ENCODE measurements around the gene SCD5. TPM values are rescaled to one million over a fixed set of nuclear protein-coding genes. Genes with fewer than 3 reads are reported as not detected.

SCD5 gene
- total and polyA plus RNA-seq, 2 of the 8 experiments (the other 6 are each of a cell fraction or from before 2014, with no cell fraction given), result 0.92 to 1.2 TPM

DNA sequence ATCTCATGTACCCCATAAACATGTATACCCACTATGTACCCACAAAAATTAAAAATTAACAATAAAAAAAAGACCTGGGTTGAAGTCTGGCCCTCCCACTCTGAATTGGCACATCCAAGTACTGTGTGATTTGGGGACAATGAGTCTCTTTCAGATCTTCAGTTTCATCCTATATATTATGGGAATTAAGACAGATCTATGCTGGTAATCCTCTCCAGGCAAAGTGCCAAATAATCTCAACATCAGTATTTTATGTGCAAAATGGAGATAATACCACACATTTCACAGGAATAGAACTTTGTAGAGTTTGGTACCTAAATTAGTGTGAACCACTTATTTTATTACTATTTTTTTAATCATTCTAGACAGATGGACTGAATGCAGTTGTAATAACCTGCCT is 11.0 kb upstream of the SCD5 start:
- Histone ChIP-seq H2AK5ac (ENCODE audit: low read depth, low read length) (no peak overlapping the region), H3K9me3 (ENCODE audit: insufficient read depth in 2 of 2, low read depth in 1 of 2, low read length in 1 of 2) (no peaks in the 10 kb centered on the region; a peak in 1 of 4 replicates), H4K20me1 (replicated peaks in 1 of 2; ENCODE audit: control insufficient read depth in 1 of 2, insufficient read depth in 2 of 2, low read length in 2 of 2) (peaks cover 1 to 2% of the 10 kb centered on the region in 2 experiments), H3K23me2 (ENCODE audit: low read depth, low read length) (no peaks in the 10 kb centered on the region), H3K27me3 (replicated peaks in 1 of 4; ENCODE audit: control insufficient read depth in 3 of 4, extremely low read depth in 1 of 4, insufficient read depth in 3 of 4, low read length in 3 of 4) (peaks cover 17 to 55% (median 50%) of the 10 kb centered on the region in 4 experiments), H2BK15ac (ENCODE audit: low read length) (no peak overlapping the region), H4K8ac (ENCODE audit: extremely low read depth, insufficient read depth, low read length) (no peak overlapping the region), H3K56ac (replicated peaks; ENCODE audit: insufficient read length, low read depth, low read length) (no peak overlapping the region), H3K23ac (ENCODE audit: insufficient read length) (no peak overlapping the region), H2BK120ac (replicated peaks; ENCODE audit: low read depth, low read length) (no peak overlapping the region), H3K4me2 (ENCODE audit: insufficient read depth in 1 of 2, low read depth in 2 of 2, low read length in 2 of 2) (no peak overlapping the region), H4K91ac (replicated peaks; ENCODE audit: insufficient read length, low read length) (no peak overlapping the region), H3K18ac (ENCODE audit: extremely low read depth, low read length) (no peak overlapping the region), H2BK20ac (ENCODE audit: low read length) (no peak overlapping the region), H2AFZ (ENCODE audit: low read length) (no peak overlapping the region), H3K4ac (replicated peaks; ENCODE audit: insufficient read length, low read depth, low read length) (no peak overlapping the region), H3K36me3 (ENCODE audit: control insufficient read depth in 2 of 4, insufficient read depth in 4 of 4, low read length in 3 of 4) (no peaks in the 10 kb centered on the region), H3K9ac (replicated peaks in 1 of 4; ENCODE audit: extremely low read depth in 1 of 4, low read depth in 3 of 4, low read length in 3 of 4) (no peak overlapping the region), H2BK12ac (ENCODE audit: low read depth, low read length) (no peak overlapping the region), H3K79me2 (ENCODE audit: control insufficient read depth in 1 of 2, insufficient read depth in 2 of 2, low read length in 2 of 2) (no peaks in the 10 kb centered on the region), H2BK5ac (ENCODE audit: low read depth, low read length) (no peak overlapping the region), H3K4me1 (replicated peaks in 1 of 4; ENCODE audit: control insufficient read depth in 3 of 4, insufficient read depth in 4 of 4, low read length in 3 of 4) (peaks cover 0 to 2% (median 0%) of the 10 kb centered on the region in 4 experiments; a peak in 2 of 7 replicates), H4K5ac (ENCODE audit: insufficient read length, low read depth, low read length) (no peak overlapping the region), H3K27ac (ENCODE audit: low read depth, low read length) (no peak overlapping the region), H3K79me1 (ENCODE audit: low read depth, low read length) (no peaks in the 10 kb centered on the region), H3K14ac (ENCODE audit: insufficient read length) (no peak overlapping the region), H3K4me3 (ENCODE audit: extremely low read depth in 1 of 4, insufficient read depth in 2 of 4, low read depth in 3 of 4, low read length in 4 of 4) (no peak overlapping the region)
- CTCF ChIA-PET (ENCODE audit: partially characterized antibody), result no interaction called here
- TF ChIP-seq YY1 (IDR thresholded peaks at IDR 0.05; ENCODE audit: low read depth, low read length), result no peak
- TF ChIP-seq JUN (IDR thresholded peaks at IDR 0.05; ENCODE audit: low read depth, low read length), result no peak
- no peak for TF ChIP-seq TEAD4 (IDR thresholded peaks at IDR 0.05; ENCODE audit: low read depth, low read length)
- TF ChIP-seq, protein P1, sequence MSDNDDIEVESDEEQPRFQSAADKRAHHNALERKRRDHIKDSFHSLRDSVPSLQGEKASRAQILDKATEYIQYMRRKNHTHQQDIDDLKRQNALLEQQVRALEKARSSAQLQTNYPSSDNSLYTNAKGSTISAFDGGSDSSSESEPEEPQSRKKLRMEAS (IDR thresholded peaks at IDR 0.05), result no peak
- TF ChIP-seq FOSL1 (IDR thresholded peaks at IDR 0.05; ENCODE audit: insufficient read depth, low read depth, low read length), result no peak
- no peak for TF ChIP-seq KDM4A (IDR thresholded peaks at IDR 0.05; ENCODE audit: low read depth, low read length, severe bottlenecking)
- no peak for TF ChIP-seq PHF8 (conservative IDR thresholded peaks at IDR 0.05; ENCODE audit: low read depth, low read length)
- no peak for TF ChIP-seq SP1 (IDR thresholded peaks at IDR 0.05; ENCODE audit: low read depth, low read length)
- no peak for TF ChIP-seq SIN3A (conservative IDR thresholded peaks at IDR 0.05 in 1 of 2, IDR thresholded peaks at IDR 0.05 in 1 of 2; ENCODE audit: low read depth in 1 of 2, low read length in 2 of 2)
- no peak for TF ChIP-seq HDAC6 (IDR thresholded peaks at IDR 0.05; ENCODE audit: low read depth, low read length)
- no peak for TF ChIP-seq BACH1 (IDR thresholded peaks at IDR 0.05; ENCODE audit: low read length)
- TF ChIP-seq CHD1 (IDR thresholded peaks at IDR 0.05; ENCODE audit: low read depth, low read length), result no peak
- no peak for TF ChIP-seq POU5F1 (IDR thresholded peaks at IDR 0.05; ENCODE audit: low read depth, low read length)
- no peak for TF ChIP-seq ASH2L (IDR thresholded peaks at IDR 0.05; ENCODE audit: low read length)
- no peak for TF ChIP-seq SP2 (IDR thresholded peaks at IDR 0.05; ENCODE audit: low read length)
- POLR2A ChIA-PET (ENCODE audit: partially characterized antibody), result interaction anchor here (1.3 kb wide), 1 partner anchor 11 kb away, joined by 4 read pairs; the partner anchor contains the start of gene SCD5
- DNase-seq (ENCODE audit: low read depth in 1 of 2, low spot score in 2 of 2) (no peak), FAIRE-seq (no peak)
